Loucy (cell line): Measurements from ENCODE around the gene SRM.

Source experiments
- EZH2phosphoT487 ChIP-seq: fragments of 200-600 bp; IDR thresholded peaks from 2 replicates; pipeline ENCODE4 v1.6.1; 2018; ENCODE audit warnings: antibody characterized with exemption, mild to moderate bottlenecking, moderate library complexity, borderline replicate concordance
- TF ChIP-seq, protein P1 (sequence below): fragments of 200-600 bp; sonication (generic); conservative IDR thresholded peaks from 2 replicates; pipeline ENCODE4 v1.5.1; 2014; ENCODE audit warnings: mild to moderate bottlenecking, antibody characterized with exemption, low read length

GRCh38 chr1:11030865-11031264, 29.0 kb downstream of the SRM start:
- TF ChIP-seq, protein P1, sequence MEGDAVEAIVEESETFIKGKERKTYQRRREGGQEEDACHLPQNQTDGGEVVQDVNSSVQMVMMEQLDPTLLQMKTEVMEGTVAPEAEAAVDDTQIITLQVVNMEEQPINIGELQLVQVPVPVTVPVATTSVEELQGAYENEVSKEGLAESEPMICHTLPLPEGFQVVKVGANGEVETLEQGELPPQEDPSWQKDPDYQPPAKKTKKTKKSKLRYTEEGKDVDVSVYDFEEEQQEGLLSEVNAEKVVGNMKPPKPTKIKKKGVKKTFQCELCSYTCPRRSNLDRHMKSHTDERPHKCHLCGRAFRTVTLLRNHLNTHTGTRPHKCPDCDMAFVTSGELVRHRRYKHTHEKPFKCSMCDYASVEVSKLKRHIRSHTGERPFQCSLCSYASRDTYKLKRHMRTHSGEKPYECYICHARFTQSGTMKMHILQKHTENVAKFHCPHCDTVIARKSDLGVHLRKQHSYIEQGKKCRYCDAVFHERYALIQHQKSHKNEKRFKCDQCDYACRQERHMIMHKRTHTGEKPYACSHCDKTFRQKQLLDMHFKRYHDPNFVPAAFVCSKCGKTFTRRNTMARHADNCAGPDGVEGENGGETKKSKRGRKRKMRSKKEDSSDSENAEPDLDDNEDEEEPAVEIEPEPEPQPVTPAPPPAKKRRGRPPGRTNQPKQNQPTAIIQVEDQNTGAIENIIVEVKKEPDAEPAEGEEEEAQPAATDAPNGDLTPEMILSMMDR = no peak
- no peak for TF ChIP-seq EZH2phosphoT487
